HG02610 (cell line): Measurements from ENCODE around the gene RPP21.
"Not testable (repeated sequence)": the region's sequence is repeated elsewhere in the genome, so short reads cannot be mapped to it uniquely, and the experiment has no call there.

ENCODE experiments used
- ATAC-seq: cut with Tn5 transposase; IDR thresholded peaks from one replicate; pipeline ENCODE4 v1.9.1; 2021; ENCODE audit warnings: mild to moderate bottlenecking, moderate library complexity; ENCODE audit not compliant: unreplicated experiment

Gene RPP21

DNA sequence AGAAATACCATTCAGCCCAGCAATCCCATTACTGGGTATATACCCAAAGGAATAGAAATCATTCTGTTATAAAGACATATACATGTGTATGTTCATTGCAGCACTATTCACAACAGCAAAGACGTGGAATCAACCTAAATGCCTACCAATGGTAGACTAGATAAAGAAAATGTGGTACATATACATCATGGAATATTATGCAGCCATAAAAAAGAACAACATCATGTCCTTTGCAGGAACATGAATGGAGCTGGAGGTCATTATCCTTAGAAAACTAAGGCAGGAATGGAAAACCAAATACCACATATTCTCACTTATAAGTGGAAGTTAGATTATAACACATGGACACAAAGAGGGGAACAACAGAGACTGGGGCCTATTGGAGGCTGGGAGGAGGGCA lies 24.3 kb downstream of the RPP21 start:
- not testable (repeated sequence) for ATAC-seq

DNA sequence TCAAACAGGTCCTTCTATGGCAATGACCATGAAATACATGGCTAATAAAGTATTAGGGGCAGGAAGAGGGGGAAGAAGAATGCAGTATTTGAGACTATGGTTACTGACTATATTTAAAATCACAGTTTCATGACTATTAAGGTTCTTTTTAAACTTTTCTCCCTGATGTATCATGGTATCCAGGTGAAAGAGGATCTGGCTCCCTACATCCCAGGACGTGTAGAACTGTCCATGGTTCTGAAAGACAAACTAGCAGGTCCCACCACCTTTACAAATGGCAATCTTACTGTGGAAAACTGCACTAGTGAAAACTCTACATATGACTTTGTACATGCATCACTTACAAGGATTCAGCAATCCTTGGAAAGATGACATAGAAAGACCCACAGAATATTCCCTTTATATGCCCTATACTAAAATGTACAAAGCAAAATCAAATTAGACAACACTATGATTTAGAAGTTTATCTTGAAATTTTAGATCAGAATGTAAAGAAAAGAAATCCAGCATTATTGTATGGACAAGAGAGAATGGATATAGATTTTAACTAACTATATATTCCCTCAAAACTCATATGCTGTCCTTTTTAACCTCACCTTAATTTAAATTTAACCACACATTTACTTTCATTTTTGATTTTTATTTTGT lies 33.5 kb downstream of the RPP21 start:
- no peak for ATAC-seq

DNA sequence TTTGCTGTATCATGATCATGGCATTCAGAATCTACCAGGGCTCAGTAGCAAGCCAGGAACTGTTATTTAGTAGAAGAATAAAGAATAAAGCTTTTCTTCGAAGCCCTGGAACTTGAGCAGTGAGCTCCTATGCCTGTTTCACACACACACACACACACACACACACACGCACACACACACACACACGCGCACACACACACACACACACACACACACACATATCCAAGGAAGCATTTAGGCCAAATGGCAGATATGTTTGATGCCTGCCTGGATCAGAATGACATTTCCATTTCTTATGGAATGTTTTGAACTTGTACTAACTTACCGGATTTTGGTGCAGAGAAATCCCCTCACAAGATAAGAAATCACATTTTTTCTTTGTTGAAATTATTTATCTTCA lies 35.5 kb downstream of the RPP21 start:
- ATAC-seq = no peak

DNA sequence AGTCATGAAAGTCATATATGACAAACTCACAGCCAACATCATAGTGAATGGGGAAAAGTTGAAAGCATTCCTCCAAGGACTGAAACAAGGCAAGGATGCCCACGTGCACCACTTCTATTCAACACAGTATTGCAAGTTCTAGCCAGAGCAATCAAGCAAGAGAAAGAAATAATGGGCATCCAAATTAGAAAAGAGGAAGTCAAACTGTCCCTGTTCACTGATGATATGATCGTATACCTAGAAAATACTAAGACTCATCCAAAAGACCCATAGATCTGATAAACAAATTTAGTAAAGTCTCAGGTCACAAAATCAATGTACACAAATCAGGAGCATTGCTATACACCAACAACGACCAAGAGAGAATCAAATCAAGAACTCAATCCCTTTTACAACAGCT lies 41.2 kb downstream of the RPP21 start:
- ATAC-seq = no peak

DNA sequence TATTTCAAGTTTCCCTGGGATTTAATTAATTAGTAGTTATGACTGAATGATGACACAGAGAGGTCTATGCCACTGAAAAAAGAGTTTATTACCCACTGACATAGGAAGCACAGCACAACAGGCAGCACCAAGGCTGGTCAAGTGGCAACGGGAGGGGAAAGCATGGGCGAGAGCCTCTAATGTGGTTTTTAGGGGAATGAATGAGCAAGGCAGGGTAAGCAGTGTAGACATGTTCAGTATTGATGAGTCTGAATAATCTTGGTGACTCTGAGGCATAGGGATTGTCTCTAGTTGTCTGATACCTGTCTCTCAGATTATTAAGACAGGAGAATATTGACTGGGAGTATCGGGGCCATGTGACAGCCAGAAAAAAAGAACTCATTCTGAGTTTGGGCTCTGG lies 46.3 kb downstream of the RPP21 start:
- no peak for ATAC-seq

DNA sequence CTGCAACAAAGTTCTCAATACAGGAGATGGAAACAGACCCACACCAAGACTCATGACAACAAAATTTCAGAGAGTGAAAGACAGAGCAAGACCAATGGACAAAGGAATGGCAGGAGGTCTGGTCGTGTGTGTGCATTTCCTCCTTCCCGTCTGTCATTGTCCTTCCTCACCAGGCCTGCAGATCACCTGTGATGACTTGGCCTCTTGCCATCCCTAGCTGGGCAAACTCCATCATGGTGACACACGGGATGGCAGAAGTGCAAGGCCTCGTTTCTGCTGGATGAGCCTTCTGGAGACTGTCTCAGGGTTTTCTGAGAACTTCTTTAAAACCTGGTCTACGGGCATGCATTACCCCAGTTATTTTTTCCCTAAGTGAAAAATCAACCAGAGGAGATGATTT lies 49.2 kb downstream of the RPP21 start:
- no peak for ATAC-seq
